Neutrophil (primary cell): ENCODE results near the gene INCENP.

Experiments
- H3K27ac ChIP-seq: fragments of 200-600 bp; sonication (generic); 2 replicates; pipeline ENCODE4 v1.5.1; 2016; ENCODE audit warnings: mild to moderate bottlenecking, moderate library complexity
- H3K27me3 ChIP-seq: fragments of 200-600 bp; sonication (generic); 2 replicates; pipeline ENCODE4 v1.6.0; 2016; ENCODE audit warnings: mild to moderate bottlenecking
- H3K36me3 ChIP-seq: fragments of 200-600 bp; sonication (generic); 2 replicates; pipeline ENCODE4 v1.5.1; 2017
- H3K4me1 ChIP-seq, 2 experiments: fragments of 200-600 bp in 1 of 2; sonication (generic) in 1 of 2; 1 replicate in 1 of 2; 2 replicates in 1 of 2; pipeline versions ENCODE4 v1.5.1 to v1.6.1; 2013 to 2016; ENCODE audit warnings: low read depth in 1 of 2, low read length in 1 of 2, mild to moderate bottlenecking in 1 of 2, moderate library complexity in 1 of 2; ENCODE audit not compliant: control insufficient read depth in 1 of 2, insufficient read depth in 1 of 2
- H3K4me3 ChIP-seq, 2 experiments: fragments of 200-600 bp in 1 of 2; sonication (generic) in 1 of 2; 1 replicate in 1 of 2; 2 replicates in 1 of 2; pipeline ENCODE4 v1.5.1; 2013 to 2016; ENCODE audit warnings: low read depth in 1 of 2, low read length in 1 of 2, mild to moderate bottlenecking in 1 of 2, moderate library complexity in 1 of 2
- H3K9me3 ChIP-seq: fragments of 200-600 bp; sonication (generic); 2 replicates; pipeline ENCODE4 v1.5.1; 2016
- CTCF ChIP-seq: fragments of 200-600 bp; sonication (generic); IDR thresholded peaks from 2 replicates; pipeline ENCODE4 v1.5.1; 2016; ENCODE audit warnings: antibody characterized with exemption

The INCENP gene

GRCh38 chr11:62153087-62153395, 29.2 kb downstream of the INCENP start:
- no peak for TF ChIP-seq CTCF
- H3K27me3 ChIP-seq, result peaks cover 3% of the 10 kb centered on the region
- peaks cover 53% of the 10 kb centered on the region for H3K36me3 ChIP-seq
- no peaks in the 10 kb centered on the region for H3K9me3 ChIP-seq
- H3K27ac ChIP-seq, result no peak overlapping the region
- no peaks in the 10 kb centered on the region for H3K4me1 ChIP-seq
- no peak overlapping the region for H3K4me3 ChIP-seq

GRCh38 chr11:62153617-62154016, 29.8 kb downstream of the INCENP start:
- Histone ChIP-seq H3K4me1 (no peaks in the 10 kb centered on the region), H3K27ac (no peak overlapping the region), H3K27me3 (peaks cover 9% of the 10 kb centered on the region), H3K9me3 (no peaks in the 10 kb centered on the region), H3K4me3 (no peak overlapping the region), H3K36me3 (peaks cover 48% of the 10 kb centered on the region)
- TF ChIP-seq CTCF, result no peak

GRCh38 chr11:62157603-62158002, 33.8 kb downstream of the INCENP start:
- no peak for TF ChIP-seq CTCF
- no peaks in the 10 kb centered on the region for H3K4me1 ChIP-seq
- H3K9me3 ChIP-seq, result no peaks in the 10 kb centered on the region
- H3K27me3 ChIP-seq, result peaks cover 26% of the 10 kb centered on the region
- H3K4me3 ChIP-seq, result no peak overlapping the region
- H3K27ac ChIP-seq, result no peak overlapping the region
- H3K36me3 ChIP-seq, result peaks cover 8% of the 10 kb centered on the region

GRCh38 chr11:62166371-62166770, 42.6 kb downstream of the INCENP start:
- no peak for TF ChIP-seq CTCF
- no peaks in the 10 kb centered on the region for H3K4me1 ChIP-seq
- no peaks in the 10 kb centered on the region for H3K36me3 ChIP-seq
- no peaks in the 10 kb centered on the region for H3K9me3 ChIP-seq
- H3K27ac ChIP-seq, result no peak overlapping the region
- no peak overlapping the region for H3K4me3 ChIP-seq
- H3K27me3 ChIP-seq, result peaks cover 36% of the 10 kb centered on the region

- peaks cover 55% of the 10 kb centered on the region for H3K27me3 ChIP-seq
- H3K4me3 ChIP-seq, result no peak overlapping the region
These were observed 45.6 kb downstream of the INCENP start for GRCh38 chr11:62169448-62169847.

More at GRCh38 chr11:62169448-62169847, 45.6 kb downstream of the INCENP start:
- Histone ChIP-seq H3K27ac (no peak overlapping the region), H3K9me3 (no peaks in the 10 kb centered on the region), H3K4me1 (no peaks in the 10 kb centered on the region), H3K36me3 (no peaks in the 10 kb centered on the region)
- no peak for TF ChIP-seq CTCF
